ENCODE results near the gene CHD9NB. TPM values are rescaled to one million over a fixed set of nuclear protein-coding genes. Genes with fewer than 3 reads are reported as not detected.
"Not testable (repeated sequence)": the region's sequence is repeated elsewhere in the genome, so short reads cannot be mapped to it uniquely, and the experiment has no call there.

Gene CHD9NB
- polyA plus RNA-seq, 1 of the 3 experiments (the other 2 are of a cell fraction), result 2.7 TPM

GRCh38 chr16:53041320-53042051 lies 11.2 kb downstream of the CHD9NB start (continued):
- no peak for TF ChIP-seq MXI1 (IDR thresholded peaks at IDR 0.05; ENCODE audit: low read depth, low read length)
- TF ChIP-seq EP300 (IDR thresholded peaks at IDR 0.05; ENCODE audit: borderline replicate concordance in 1 of 2, low read depth in 1 of 2, low read length in 1 of 2), result no peak
- TF ChIP-seq RAD21 (IDR thresholded peaks at IDR 0.05; ENCODE audit: low read length), result no peak

- H3K9me3 ChIP-seq, result no peaks in the 10 kb centered on the region
- POLR2A ChIA-PET, result no interaction called here
- H3K36me3 ChIP-seq (replicated peaks in 1 of 2; ENCODE audit: control insufficient read depth in 1 of 2, insufficient read depth in 2 of 2, low read length in 1 of 2), result no peaks in the 10 kb centered on the region
- no peak overlapping the region for H3K27ac ChIP-seq (ENCODE audit: low read depth in 2 of 2, low read length in 1 of 2)
- no peak overlapping the region for H3K9ac ChIP-seq
- no peak overlapping the region for H3K4me3 ChIP-seq (ENCODE audit: low read depth in 2 of 2, low read length in 1 of 2)
- WGBS (ENCODE audit: low lambda C conversion rate), result 89% methylated on average over 1 of the region's 1 CpG
- no peaks in the 10 kb centered on the region for H4K20me1 ChIP-seq (ENCODE audit: insufficient read depth)
- no peak for DNase-seq
- no peak overlapping the region for H3K4me2 ChIP-seq
- no peak for TF ChIP-seq RCOR1 (IDR thresholded peaks at IDR 0.05; ENCODE audit: low read length)
- H3K79me2 ChIP-seq (ENCODE audit: insufficient read depth), result no peaks in the 10 kb centered on the region
- H3K4me1 ChIP-seq (ENCODE audit: control insufficient read depth in 1 of 2, insufficient read depth in 2 of 2, low read depth in 1 of 2, low read length in 1 of 2), result peaks cover 0 to 9% of the 10 kb centered on the region in 2 experiments; a peak in 2 of 4 replicates
- CTCF ChIA-PET, result interaction anchor here (2.3 kb wide), 1 partner anchor 18 kb away, joined by 10 read pairs; no protein-coding TSS in a partner anchor
- no peaks in the 10 kb centered on the region for H3K9me2 ChIP-seq
- no peak overlapping the region for H2AFZ ChIP-seq (ENCODE audit: low read depth)
- no peaks in the 10 kb centered on the region for H3F3A ChIP-seq (replicated peaks; ENCODE audit: insufficient read depth)
- no peaks in the 10 kb centered on the region for H3K27me3 ChIP-seq (ENCODE audit: insufficient read depth)
Observed at GRCh38 chr16:53040788-53041187, 11.9 kb downstream of the CHD9NB start.

- H3K9me3 ChIP-seq; H3F3A ChIP-seq (replicated peaks; ENCODE audit: insufficient read depth); H2AFZ ChIP-seq (ENCODE audit: low read depth); H3K27ac ChIP-seq (ENCODE audit: low read depth in 2 of 2, low read length in 1 of 2); DNase-seq; H3K9me2 ChIP-seq; H3K4me3 ChIP-seq (ENCODE audit: low read depth in 2 of 2, low read length in 1 of 2); H3K79me2 ChIP-seq (ENCODE audit: insufficient read depth); H3K36me3 ChIP-seq (replicated peaks in 1 of 2; ENCODE audit: control insufficient read depth in 1 of 2, insufficient read depth in 2 of 2, low read length in 1 of 2); H4K20me1 ChIP-seq (ENCODE audit: insufficient read depth); H3K27me3 ChIP-seq (ENCODE audit: insufficient read depth); POLR2A ChIA-PET; H3K9ac ChIP-seq; H3K4me1 ChIP-seq (ENCODE audit: control insufficient read depth in 1 of 2, insufficient read depth in 2 of 2, low read depth in 1 of 2, low read length in 1 of 2); H3K4me2 ChIP-seq: not testable (repeated sequence)
- 63% methylated on average over 6 of the region's 6 CpGs for WGBS (ENCODE audit: low lambda C conversion rate)
- CTCF ChIA-PET, result interaction anchor here (2.3 to 3.1 kb wide), 3 partner anchors 14 to 845 kb away, joined by 6 to 10 read pairs (median 10); partner anchors contain the start of gene CHD9
Observed at GRCh38 chr16:53036711-53037110, 16.0 kb downstream of the CHD9NB start.

GRCh38 chr16:53036066-53036465 lies 16.6 kb downstream of the CHD9NB start:
- ChIA-PET CTCF (interaction anchor here (2.3 to 3.1 kb wide), 3 partner anchors 14 to 844 kb away, joined by 6 to 10 read pairs (median 10); partner anchors contain the start of gene CHD9), POLR2A (no interaction called here)
- H3K27me3 ChIP-seq (ENCODE audit: insufficient read depth), result no peaks in the 10 kb centered on the region
- H3F3A ChIP-seq (replicated peaks; ENCODE audit: insufficient read depth), result no peaks in the 10 kb centered on the region
- no peak for DNase-seq
- H3K79me2 ChIP-seq (ENCODE audit: insufficient read depth), result no peaks in the 10 kb centered on the region
- H3K9me2 ChIP-seq, result no peaks in the 10 kb centered on the region
- H2AFZ ChIP-seq (ENCODE audit: low read depth), result no peak overlapping the region
- H4K20me1 ChIP-seq (ENCODE audit: insufficient read depth), result no peaks in the 10 kb centered on the region
- no peak overlapping the region for H3K4me3 ChIP-seq (ENCODE audit: low read depth in 2 of 2, low read length in 1 of 2)
- no peaks in the 10 kb centered on the region for H3K9me3 ChIP-seq
- no peak overlapping the region for H3K4me2 ChIP-seq
- H3K36me3 ChIP-seq (replicated peaks in 1 of 2; ENCODE audit: control insufficient read depth in 1 of 2, insufficient read depth in 2 of 2, low read length in 1 of 2), result no peaks in the 10 kb centered on the region
- H3K9ac ChIP-seq, result no peak overlapping the region
- WGBS (ENCODE audit: low lambda C conversion rate), result 57% methylated on average over 6 of the region's 6 CpGs
- H3K4me1 ChIP-seq (ENCODE audit: control insufficient read depth in 1 of 2, insufficient read depth in 2 of 2, low read depth in 1 of 2, low read length in 1 of 2), result peaks cover 0 to 4% of the 10 kb centered on the region in 2 experiments; a peak in 1 of 4 replicates
- no peak overlapping the region for H3K27ac ChIP-seq (ENCODE audit: low read depth in 2 of 2, low read length in 1 of 2)
- TF ChIP-seq CHD2 (IDR thresholded peaks at IDR 0.05; ENCODE audit: low read length, partially characterized antibody), result no peak
- TF ChIP-seq MEF2A (IDR thresholded peaks at IDR 0.05; ENCODE audit: borderline replicate concordance, low read depth), result no peak
- TF ChIP-seq PBX3 (IDR thresholded peaks at IDR 0.05), result no peak
- no peak for TF ChIP-seq FOSL2 (IDR thresholded peaks at IDR 0.05; ENCODE audit: borderline replicate concordance, low read depth)
- TF ChIP-seq TEAD4 (IDR thresholded peaks at IDR 0.05; ENCODE audit: borderline replicate concordance, insufficient read depth), result no peak
- no peak for TF ChIP-seq RXRA (IDR thresholded peaks at IDR 0.05; ENCODE audit: borderline replicate concordance, low read depth)
- no peak for TF ChIP-seq REST (IDR thresholded peaks at IDR 0.05; ENCODE audit: low read depth, low read length)
- TF ChIP-seq GABPA (IDR thresholded peaks at IDR 0.05; ENCODE audit: low read depth), result no peak
- TF ChIP-seq JUND (IDR thresholded peaks at IDR 0.05), result no peak
- no peak for TF ChIP-seq USF2 (IDR thresholded peaks at IDR 0.05; ENCODE audit: borderline replicate concordance, low read depth, low read length)
